Fibroblast of pulmonary artery (primary cell): ENCODE data around the gene KRT76.

Experiments used
- DNase-seq: peaks from one replicate; pipeline ENCODE4 v3.0.0-alpha.2; 2010; ENCODE audit warnings: low read depth
- H3K4me3 ChIP-seq: replicated peaks from 2 replicates; pipeline ENCODE4 v1.5.1; 2011; ENCODE audit warnings: low read depth, mild to moderate bottlenecking, control low read depth, low read length, moderate library complexity
- TF ChIP-seq, protein P1 (sequence below): IDR thresholded peaks from 2 replicates; pipeline ENCODE4 v1.5.1; 2011; ENCODE audit warnings: mild to moderate bottlenecking, control low read depth, low read length, inconsistent platforms; ENCODE audit errors: missing control alignments

The KRT76 gene

DNA sequence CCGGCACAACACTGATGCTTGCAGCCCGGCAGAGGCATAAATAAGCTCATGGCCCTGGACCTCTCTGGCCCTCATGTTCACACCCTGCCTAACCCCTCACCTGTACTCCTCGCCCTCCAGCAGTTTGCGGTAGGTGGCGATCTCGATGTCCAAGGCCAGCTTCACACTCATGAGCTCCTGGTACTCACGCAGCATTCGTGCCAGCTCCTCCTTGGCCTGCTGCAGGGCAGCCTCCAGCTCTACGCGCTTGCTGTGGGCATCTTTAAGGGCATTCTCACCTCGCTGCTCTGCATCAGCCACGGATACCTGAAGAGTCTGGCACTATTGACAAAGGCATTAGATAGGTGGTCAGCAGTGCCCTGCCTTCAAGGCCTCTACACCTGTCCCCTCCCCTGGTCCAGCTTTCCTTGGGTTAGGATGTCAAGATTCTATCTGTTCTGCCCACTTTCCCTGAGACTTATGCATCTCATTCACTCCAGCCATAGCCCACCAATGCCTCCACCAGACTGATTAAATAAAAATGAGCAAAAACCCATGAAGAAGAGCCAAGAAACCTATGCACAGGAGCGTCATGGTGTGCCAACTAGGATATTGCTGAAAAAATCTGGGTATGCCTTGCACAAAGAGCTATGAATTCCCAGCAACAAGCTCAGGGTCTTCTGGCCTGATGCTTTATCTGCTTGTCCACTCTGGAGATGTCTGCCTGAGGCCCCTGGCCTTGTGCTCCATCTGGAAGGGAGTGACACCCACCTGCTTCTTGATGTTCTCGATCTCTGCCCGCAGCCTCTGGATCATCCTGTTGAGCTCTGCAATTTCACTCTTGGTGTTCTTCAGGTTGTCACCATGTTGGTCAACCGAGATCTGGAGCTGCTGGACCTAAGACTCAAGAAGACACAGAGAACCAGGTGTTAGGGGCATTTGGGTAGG lies 30.7 kb upstream of the KRT76 start:
- no peak overlapping the region for H3K4me3 ChIP-seq

DNA sequence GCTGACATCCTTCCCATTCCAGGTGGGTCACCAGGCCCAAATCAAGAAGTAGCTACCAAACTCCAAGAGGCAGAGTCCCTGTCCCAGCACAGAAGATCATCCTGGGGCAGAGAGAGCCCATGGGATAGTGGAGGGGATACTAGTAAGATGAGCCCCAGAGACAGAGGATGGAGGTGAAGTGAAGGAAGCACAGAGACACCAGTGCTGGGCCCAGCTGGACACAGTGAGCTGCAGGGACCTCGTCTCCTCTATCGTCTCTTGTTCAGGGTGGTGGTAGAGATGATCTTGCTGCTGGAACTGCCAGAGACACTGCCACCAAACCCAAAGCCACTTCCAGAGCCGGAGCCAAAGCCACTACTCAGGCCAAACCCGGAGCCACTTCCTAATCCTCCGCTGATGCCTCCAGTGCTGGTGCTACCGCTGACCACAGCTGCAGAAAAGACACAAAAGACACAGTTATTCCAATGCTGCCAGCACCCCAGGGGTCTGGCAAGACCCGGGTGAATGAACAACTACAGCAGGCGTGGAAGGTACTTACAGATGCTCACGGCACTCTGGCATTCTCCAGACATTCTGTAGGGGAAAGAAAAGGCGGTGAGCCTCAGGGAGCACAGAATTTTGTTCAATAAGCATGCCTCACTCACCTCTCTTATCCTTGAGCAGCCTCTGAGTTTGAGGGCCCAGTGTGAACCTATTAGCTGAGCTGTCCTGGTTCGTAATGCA lies 29.8 kb upstream of the KRT76 start:
- H3K4me3 ChIP-seq, result no peak overlapping the region
- no peak for DNase-seq
- TF ChIP-seq, protein P1, sequence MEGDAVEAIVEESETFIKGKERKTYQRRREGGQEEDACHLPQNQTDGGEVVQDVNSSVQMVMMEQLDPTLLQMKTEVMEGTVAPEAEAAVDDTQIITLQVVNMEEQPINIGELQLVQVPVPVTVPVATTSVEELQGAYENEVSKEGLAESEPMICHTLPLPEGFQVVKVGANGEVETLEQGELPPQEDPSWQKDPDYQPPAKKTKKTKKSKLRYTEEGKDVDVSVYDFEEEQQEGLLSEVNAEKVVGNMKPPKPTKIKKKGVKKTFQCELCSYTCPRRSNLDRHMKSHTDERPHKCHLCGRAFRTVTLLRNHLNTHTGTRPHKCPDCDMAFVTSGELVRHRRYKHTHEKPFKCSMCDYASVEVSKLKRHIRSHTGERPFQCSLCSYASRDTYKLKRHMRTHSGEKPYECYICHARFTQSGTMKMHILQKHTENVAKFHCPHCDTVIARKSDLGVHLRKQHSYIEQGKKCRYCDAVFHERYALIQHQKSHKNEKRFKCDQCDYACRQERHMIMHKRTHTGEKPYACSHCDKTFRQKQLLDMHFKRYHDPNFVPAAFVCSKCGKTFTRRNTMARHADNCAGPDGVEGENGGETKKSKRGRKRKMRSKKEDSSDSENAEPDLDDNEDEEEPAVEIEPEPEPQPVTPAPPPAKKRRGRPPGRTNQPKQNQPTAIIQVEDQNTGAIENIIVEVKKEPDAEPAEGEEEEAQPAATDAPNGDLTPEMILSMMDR, result no peak

More for the DNA sequence above, 30.7 kb upstream of the KRT76 start:
- TF ChIP-seq, protein P1, result no peak
- no peak for DNase-seq

DNA sequence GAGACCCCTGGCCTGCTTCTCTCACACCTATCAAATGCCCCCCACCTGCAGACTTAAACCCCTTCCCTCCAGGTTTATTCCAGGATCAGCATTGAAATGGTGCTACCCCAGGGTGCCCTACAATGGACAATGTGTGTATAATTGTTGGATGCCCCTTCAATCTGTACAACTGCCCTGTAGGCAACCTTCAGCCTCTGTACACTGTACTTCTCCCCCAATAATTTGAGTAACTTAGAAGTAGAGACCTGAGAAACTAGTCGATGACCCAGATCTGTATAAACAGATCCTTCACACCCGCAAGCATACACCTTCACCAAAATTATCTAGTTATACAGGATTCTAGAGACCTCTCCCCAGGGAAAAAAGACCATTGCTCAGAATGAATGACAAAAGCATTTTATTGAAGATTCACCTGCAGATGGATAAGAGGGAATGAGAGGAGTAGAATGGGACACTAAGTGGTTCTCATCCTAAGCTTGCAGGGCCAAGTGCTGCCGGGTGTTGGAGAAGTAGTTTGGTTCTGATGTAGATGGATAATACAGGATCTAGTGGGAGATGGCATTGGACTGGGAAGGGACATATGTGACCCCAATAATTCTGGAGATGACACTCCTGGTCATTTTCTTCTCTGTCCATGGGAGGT lies 29.1 kb upstream of the KRT76 start:
- no peak for DNase-seq
- TF ChIP-seq, protein P1, result no peak
- no peak overlapping the region for H3K4me3 ChIP-seq

DNA sequence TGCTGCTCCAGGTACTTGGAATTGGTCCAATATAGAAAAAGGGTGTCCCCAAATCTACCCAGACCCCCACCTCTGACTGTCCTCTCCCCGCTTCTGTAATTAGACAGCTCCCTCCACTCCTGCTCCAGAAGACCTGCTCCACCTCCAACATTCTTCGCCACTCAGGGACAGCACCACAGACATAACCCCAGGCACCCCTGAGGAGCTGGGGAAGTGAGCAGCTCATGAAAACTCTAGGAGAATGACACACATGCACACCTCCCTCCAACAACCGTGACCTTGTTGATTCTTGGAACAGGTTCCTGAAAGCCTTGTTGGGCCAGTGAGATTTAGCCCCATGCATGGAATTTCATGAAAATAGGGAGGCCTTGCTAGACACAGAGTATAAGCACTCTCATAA lies 28.6 kb upstream of the KRT76 start:
- TF ChIP-seq, protein P1, result no peak
- no peak for DNase-seq
- H3K4me3 ChIP-seq, result no peak overlapping the region

DNA sequence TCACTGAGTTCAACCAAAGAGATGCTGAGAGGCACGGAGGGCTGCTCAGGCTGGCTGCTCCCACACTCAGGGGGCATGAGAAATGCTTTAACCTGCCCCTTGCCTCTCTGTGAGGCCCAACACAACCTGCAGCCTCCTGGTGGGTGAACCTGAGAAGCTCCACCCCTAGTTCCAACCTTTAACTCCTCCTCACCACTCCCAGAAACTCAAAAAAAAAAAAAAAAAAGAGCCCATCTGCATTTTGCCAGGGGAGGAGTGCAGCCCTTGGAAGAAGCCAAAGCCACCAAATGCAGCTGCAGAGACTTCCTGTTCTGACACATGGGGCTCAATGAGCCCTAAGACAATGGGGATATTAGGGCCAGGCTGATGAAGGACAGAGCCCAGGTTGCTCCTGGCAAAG lies 27.9 kb upstream of the KRT76 start:
- H3K4me3 ChIP-seq, result no peak overlapping the region
- no peak for DNase-seq
- TF ChIP-seq, protein P1, result no peak

DNA sequence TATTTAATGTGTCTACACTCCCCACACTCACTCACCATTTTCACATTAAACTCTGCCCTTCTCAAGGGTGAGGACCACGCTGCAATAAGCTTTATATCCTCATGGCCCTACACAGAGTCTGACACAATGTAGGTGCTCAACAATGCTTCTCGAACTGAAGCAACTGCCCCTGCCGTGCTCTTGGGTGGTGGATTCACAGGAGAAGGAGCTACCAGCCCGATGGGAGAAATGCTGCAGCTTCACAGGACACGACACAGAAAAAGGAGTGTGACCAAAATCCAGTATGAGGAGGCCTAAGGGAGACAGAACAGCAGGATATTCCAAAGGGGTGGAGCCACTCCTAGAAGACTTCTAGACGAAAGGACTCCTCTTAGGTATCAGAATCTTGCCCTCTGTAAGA lies 25.3 kb upstream of the KRT76 start:
- TF ChIP-seq, protein P1, result no peak
- no peak for DNase-seq
- H3K4me3 ChIP-seq, result no peak overlapping the region
